WTC11 (cell line): ENCODE results near the gene STAG1. TPM values are rescaled to one million over a fixed set of nuclear protein-coding genes. Genes with fewer than 3 reads are reported as not detected.
"Not testable (repeated sequence)": the region's sequence is repeated elsewhere in the genome, so short reads cannot be mapped to it uniquely, and the experiment has no call there.

Source experiments
- ATAC-seq: fragments of 200-7000 bp; cut with Tn5 transposase; 2 replicates; pipeline ENCODE4 v1.10.0; 2021; ENCODE audit warnings: mild to moderate bottlenecking, moderate library complexity
- CTCF ChIA-PET: fragments of 300-600 bp; sonication (Branson Sonifier 250); formaldehyde crosslinking; loops from one replicate; lab custom pipeline; 2021; ENCODE audit warnings: antibody characterized with exemption; lab: Charles Lee
- POLR2A ChIA-PET: fragments of 350-600 bp; sonication (Branson Sonifier 250); formaldehyde crosslinking; loops from one replicate; lab custom pipeline; 2021; ENCODE audit warnings: antibody characterized with exemption; lab: Charles Lee
- DNase-seq: peaks from one replicate; pipeline ENCODE4 v3.0.0; 2021; ENCODE audit warnings: low spot score
- H3K27ac Mint-ChIP-seq: 2 replicates; pipeline ENCODE4 v1.8.0; 2021; ENCODE audit warnings: mixed read lengths
- H3K27me3 Mint-ChIP-seq: 2 replicates; pipeline ENCODE4 v1.8.0; 2021; ENCODE audit warnings: low read depth, mild to moderate bottlenecking, moderate library complexity, mixed read lengths
- H3K36me3 Mint-ChIP-seq: 2 replicates; pipeline ENCODE4 v1.8.0; 2021; ENCODE audit warnings: mixed read lengths
- H3K4me1 Mint-ChIP-seq: 2 replicates; pipeline ENCODE4 v1.8.0; 2022; ENCODE audit warnings: mixed read lengths
- H3K4me3 Mint-ChIP-seq: 2 replicates; pipeline ENCODE4 v1.8.0; 2021; ENCODE audit warnings: mild to moderate bottlenecking, moderate library complexity, mixed read lengths
- H3K9me3 Mint-ChIP-seq: 2 replicates; pipeline ENCODE4 v1.8.0; 2021; ENCODE audit warnings: mixed read lengths
- ARID4B ChIP-seq: sonication (generic); formaldehyde crosslinking; IDR thresholded peaks from 2 replicates; pipeline ENCODE4 v1.8.0; 2023; ENCODE audit warnings: missing genetic modification reagents, mild to moderate bottlenecking, borderline replicate concordance
- ATF2 ChIP-seq: sonication (generic); formaldehyde crosslinking; IDR thresholded peaks from 2 replicates; pipeline ENCODE4 v1.8.1; 2022; ENCODE audit warnings: low read depth, missing genetic modification reagents, borderline replicate concordance
- ATF3 ChIP-seq: sonication (generic); formaldehyde crosslinking; conservative IDR thresholded peaks from 2 replicates; pipeline ENCODE4 v1.8.1; 2022; ENCODE audit warnings: mild to moderate bottlenecking, missing genetic modification reagents
- MAX ChIP-seq: sonication (generic); formaldehyde crosslinking; IDR thresholded peaks from 2 replicates; pipeline ENCODE4 v1.8.0; 2022; ENCODE audit warnings: mild to moderate bottlenecking, missing genetic modification reagents
- MXD4 ChIP-seq: fragments of 250-450 bp; sonication (Bioruptor Pico); IDR thresholded peaks from 2 replicates; pipeline ENCODE4 v1.8.0; 2021; ENCODE audit warnings: mild to moderate bottlenecking, moderate library complexity, borderline replicate concordance
- PRRX2 ChIP-seq: fragments of 250-450 bp; sonication (Bioruptor Pico); IDR thresholded peaks from 2 replicates; pipeline ENCODE4 v1.8.0; 2021; ENCODE audit warnings: mild to moderate bottlenecking
- RELA ChIP-seq: sonication (generic); formaldehyde crosslinking; IDR thresholded peaks from 2 replicates; pipeline ENCODE4 v1.8.1; 2022; ENCODE audit warnings: missing genetic modification reagents, mild to moderate bottlenecking, borderline replicate concordance
- TCF7 ChIP-seq: sonication (generic); formaldehyde crosslinking; IDR thresholded peaks from 2 replicates; pipeline ENCODE4 v1.8.0; 2022; ENCODE audit warnings: mild to moderate bottlenecking, low read depth, missing genetic modification reagents, moderate library complexity
- TEAD1 ChIP-seq: sonication (generic); formaldehyde crosslinking; IDR thresholded peaks from 2 replicates; pipeline ENCODE4 v1.8.0; 2022; ENCODE audit warnings: mild to moderate bottlenecking, missing genetic modification reagents
- TP53 ChIP-seq: sonication (generic); formaldehyde crosslinking; IDR thresholded peaks from 2 replicates; pipeline ENCODE4 v1.8.1; 2023; ENCODE audit warnings: mild to moderate bottlenecking, missing genetic modification reagents
- ZNF121 ChIP-seq: sonication (generic); formaldehyde crosslinking; IDR thresholded peaks from 2 replicates; pipeline ENCODE4 v1.8.0; 2023; ENCODE audit warnings: missing genetic modification reagents
- ZNF138 ChIP-seq: sonication (generic); formaldehyde crosslinking; conservative IDR thresholded peaks from 2 replicates; pipeline ENCODE4 v1.8.1; 2022; ENCODE audit warnings: mild to moderate bottlenecking, moderate library complexity, missing genetic modification reagents
- total RNA-seq: library from RNA; stranded (reverse); gene quantifications from 3 replicates; pipeline ENCODE4 v1.2.3, GENCODE V29; 2021
- TF ChIP-seq, protein P1 (sequence below): fragments of 250-450 bp; sonication (Bioruptor Pico); IDR thresholded peaks from 2 replicates; pipeline ENCODE4 v2.1.2; 2022; ENCODE audit warnings: mild to moderate bottlenecking, moderate library complexity
- TF ChIP-seq, protein P2 (sequence below): fragments of 250-450 bp; sonication (Bioruptor Pico); IDR thresholded peaks from 2 replicates; pipeline ENCODE4 v1.8.0; 2021; ENCODE audit warnings: mild to moderate bottlenecking
- TF ChIP-seq, protein P3 (sequence below): sonication (generic); formaldehyde crosslinking; IDR thresholded peaks from 2 replicates; pipeline ENCODE4 v1.8.0; 2022; ENCODE audit warnings: mild to moderate bottlenecking, missing genetic modification reagents

The STAG1 gene
- total RNA-seq, 1 experiment from 2014 or later: 20.7 TPM

DNA sequence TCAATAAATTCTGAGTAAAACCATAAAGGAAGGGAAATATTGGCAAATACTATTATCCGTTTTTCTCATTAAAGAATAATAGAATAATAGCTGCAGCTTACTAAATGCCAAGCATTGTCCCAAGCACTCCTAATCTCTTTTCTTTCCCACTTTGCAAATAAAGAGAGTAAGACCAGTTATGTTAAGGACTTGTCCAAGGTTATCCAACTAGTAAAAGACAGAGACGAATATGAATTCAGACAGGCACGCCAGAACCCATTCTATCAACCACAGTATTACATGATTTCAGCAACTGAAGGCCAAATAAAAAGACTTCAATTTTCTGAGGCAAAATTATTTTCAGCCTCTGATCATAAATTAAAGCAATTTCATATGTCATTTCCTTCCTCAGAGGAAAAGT, 235.5 kb downstream of the STAG1 start:
- ChIA-PET CTCF (no interaction called here), POLR2A (no interaction called here)
- DNase-seq (no peak), ATAC-seq (no peak)
- Mint-ChIP-seq H3K4me3 (no peak overlapping the region), H3K36me3 (no peaks in the 10 kb centered on the region; the same call in 1 of the 2 replicates), H3K4me1 (peaks cover 3% of the 10 kb centered on the region; the same call in 1 of the 2 replicates), H3K27ac (no peak overlapping the region), H3K27me3 (no peaks in the 10 kb centered on the region), H3K9me3 (no peaks in the 10 kb centered on the region)
- TF ChIP-seq, protein P1, sequence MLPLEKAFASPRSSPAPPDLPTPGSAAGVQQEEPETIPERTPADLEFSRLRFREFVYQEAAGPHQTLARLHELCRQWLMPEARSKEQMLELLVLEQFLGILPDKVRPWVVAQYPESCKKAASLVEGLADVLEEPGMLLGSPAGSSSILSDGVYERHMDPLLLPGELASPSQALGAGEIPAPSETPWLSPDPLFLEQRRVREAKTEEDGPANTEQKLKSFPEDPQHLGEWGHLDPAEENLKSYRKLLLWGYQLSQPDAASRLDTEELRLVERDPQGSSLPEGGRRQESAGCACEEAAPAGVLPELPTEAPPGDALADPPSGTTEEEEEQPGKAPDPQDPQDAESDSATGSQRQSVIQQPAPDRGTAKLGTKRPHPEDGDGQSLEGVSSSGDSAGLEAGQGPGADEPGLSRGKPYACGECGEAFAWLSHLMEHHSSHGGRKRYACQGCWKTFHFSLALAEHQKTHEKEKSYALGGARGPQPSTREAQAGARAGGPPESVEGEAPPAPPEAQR: no peak
- TF ChIP-seq ZNF138 (CRISPR knock-in tag): no peak
- TF ChIP-seq TP53 (CRISPR knock-in tag): no peak
- TF ChIP-seq RELA (CRISPR knock-in tag): no peak
- TF ChIP-seq MXD4 (CRISPR knock-in tag): no peak
- TF ChIP-seq ATF2 (CRISPR knock-in tag): no peak
- TF ChIP-seq, protein P2, sequence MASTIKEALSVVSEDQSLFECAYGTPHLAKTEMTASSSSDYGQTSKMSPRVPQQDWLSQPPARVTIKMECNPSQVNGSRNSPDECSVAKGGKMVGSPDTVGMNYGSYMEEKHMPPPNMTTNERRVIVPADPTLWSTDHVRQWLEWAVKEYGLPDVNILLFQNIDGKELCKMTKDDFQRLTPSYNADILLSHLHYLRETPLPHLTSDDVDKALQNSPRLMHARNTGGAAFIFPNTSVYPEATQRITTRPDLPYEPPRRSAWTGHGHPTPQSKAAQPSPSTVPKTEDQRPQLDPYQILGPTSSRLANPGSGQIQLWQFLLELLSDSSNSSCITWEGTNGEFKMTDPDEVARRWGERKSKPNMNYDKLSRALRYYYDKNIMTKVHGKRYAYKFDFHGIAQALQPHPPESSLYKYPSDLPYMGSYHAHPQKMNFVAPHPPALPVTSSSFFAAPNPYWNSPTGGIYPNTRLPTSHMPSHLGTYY (CRISPR knock-in tag): no peak
- TF ChIP-seq ARID4B (CRISPR knock-in tag): no peak
- no peak for TF ChIP-seq ATF3 (CRISPR knock-in tag)
- TF ChIP-seq PRRX2 (CRISPR knock-in tag): no peak
- TF ChIP-seq TEAD1: no peak
- TF ChIP-seq MAX: no peak
- no peak for TF ChIP-seq TCF7 (CRISPR knock-in tag)

- no peaks in the 10 kb centered on the region for H3K9me3 Mint-ChIP-seq
- H3K36me3 Mint-ChIP-seq: no peaks in the 10 kb centered on the region; the same call in 1 of the 2 replicates
- DNase-seq: no peak
- peaks cover 3% of the 10 kb centered on the region; the same call in 1 of the 2 replicates for H3K4me1 Mint-ChIP-seq
- TF ChIP-seq, protein P3, sequence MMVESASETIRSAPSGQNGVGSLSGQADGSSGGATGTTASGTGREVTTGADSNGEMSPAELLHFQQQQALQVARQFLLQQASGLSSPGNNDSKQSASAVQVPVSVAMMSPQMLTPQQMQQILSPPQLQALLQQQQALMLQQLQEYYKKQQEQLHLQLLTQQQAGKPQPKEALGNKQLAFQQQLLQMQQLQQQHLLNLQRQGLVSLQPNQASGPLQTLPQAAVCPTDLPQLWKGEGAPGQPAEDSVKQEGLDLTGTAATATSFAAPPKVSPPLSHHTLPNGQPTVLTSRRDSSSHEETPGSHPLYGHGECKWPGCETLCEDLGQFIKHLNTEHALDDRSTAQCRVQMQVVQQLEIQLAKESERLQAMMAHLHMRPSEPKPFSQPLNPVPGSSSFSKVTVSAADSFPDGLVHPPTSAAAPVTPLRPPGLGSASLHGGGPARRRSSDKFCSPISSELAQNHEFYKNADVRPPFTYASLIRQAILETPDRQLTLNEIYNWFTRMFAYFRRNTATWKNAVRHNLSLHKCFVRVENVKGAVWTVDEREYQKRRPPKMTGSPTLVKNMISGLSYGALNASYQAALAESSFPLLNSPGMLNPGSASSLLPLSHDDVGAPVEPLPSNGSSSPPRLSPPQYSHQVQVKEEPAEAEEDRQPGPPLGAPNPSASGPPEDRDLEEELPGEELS (CRISPR knock-in tag): no peak
- no peak for TF ChIP-seq ZNF121 (CRISPR knock-in tag)
- no peak overlapping the region for H3K27ac Mint-ChIP-seq
- no peak overlapping the region for H3K4me3 Mint-ChIP-seq
- no peaks in the 10 kb centered on the region for H3K27me3 Mint-ChIP-seq
- CTCF ChIA-PET: no interaction called here
- POLR2A ChIA-PET: no interaction called here
- no peak for ATAC-seq
Measured at GRCh38 chr3:136516095-136516494, 236.1 kb downstream of the STAG1 start.

DNA sequence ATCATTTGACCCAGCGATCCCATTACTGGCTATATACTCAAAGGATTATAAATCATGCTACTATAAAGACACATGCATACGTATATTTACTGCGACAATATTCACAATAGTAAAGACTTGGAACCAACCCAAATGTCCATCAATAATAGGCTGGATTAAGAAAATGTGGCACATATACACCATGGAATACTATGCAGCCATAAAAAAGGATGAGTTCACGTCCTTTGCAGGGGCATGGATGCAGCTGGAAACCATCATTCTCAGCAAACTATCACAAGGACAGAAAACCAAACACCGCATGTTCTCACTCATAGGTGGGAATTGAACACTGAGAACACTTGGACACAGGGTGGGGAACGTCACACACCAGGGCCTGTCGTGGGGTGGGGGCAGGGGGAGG, 237.6 kb downstream of the STAG1 start:
- ATAC-seq, H3K9me3 Mint-ChIP-seq, POLR2A ChIA-PET, H3K4me3 Mint-ChIP-seq, H3K27ac Mint-ChIP-seq, H3K27me3 Mint-ChIP-seq, DNase-seq, H3K36me3 Mint-ChIP-seq, H3K4me1 Mint-ChIP-seq, CTCF ChIA-PET: not testable (repeated sequence)
